Esophagus muscularis mucosa (tissue), 4 donors: Measurements from ENCODE around the gene PLPP2. TPM values are rescaled to one million over a fixed set of nuclear protein-coding genes. Genes with fewer than 3 reads are reported as not detected.

Source experiments
- DNase-seq: peaks from one replicate; pipeline ENCODE4 v3.0.0-alpha.2; 2017; ENCODE audit errors: extremely low spot score
- H3K27ac ChIP-seq, 4 donors: fragments of 200-600 bp; sonication (generic); replicated peaks in 1 of 4; 1 replicate in 3 of 4; 2 replicates in 1 of 4; pipeline ENCODE4 v1.5.1; 2016 to 2019; ENCODE audit warnings: mild to moderate bottlenecking in 1 of 4
- H3K27me3 ChIP-seq, 4 donors: fragments of 200-600 bp; sonication (generic); one replicate each; pipeline versions ENCODE4 v1.5.1 to v1.6.0; 2016 to 2019
- H3K36me3 ChIP-seq, 4 donors: fragments of 200-600 bp; sonication (generic); one replicate each; pipeline ENCODE4 v1.5.1; 2016 to 2019
- H3K4me1 ChIP-seq, 4 donors: fragments of 200-600 bp; sonication (generic); one replicate each; pipeline ENCODE4 v1.5.1; 2016 to 2019
- H3K4me3 ChIP-seq, 4 donors: fragments of 200-600 bp; sonication (generic); 1 replicate in 2 of 4; 2 replicates in 2 of 4; pipeline ENCODE4 v1.5.1; 2016 to 2019; ENCODE audit warnings: mild to moderate bottlenecking in 4 of 4, moderate library complexity in 1 of 4
- H3K9me3 ChIP-seq, 4 donors: fragments of 200-600 bp; sonication (generic); 1 replicate in 3 of 4; 2 replicates in 1 of 4; pipeline ENCODE4 v1.5.1; 2016 to 2019
- CTCF ChIP-seq, 3 experiments: fragments of 200-600 bp in 2 of 3; fragments of 450-650 bp in 1 of 3; sonication (generic) in 2 of 3; IDR thresholded peaks; one replicate each; pipeline ENCODE4 v1.5.1; 2017 to 2019; ENCODE audit warnings: antibody characterized with exemption in 3 of 3, mild to moderate bottlenecking in 2 of 3, moderate library complexity in 1 of 3
- EP300 ChIP-seq: sonication (generic); formaldehyde crosslinking; IDR thresholded peaks from one replicate; pipeline ENCODE4 v1.6.1; 2017; ENCODE audit warnings: antibody characterized with exemption
- POLR2A ChIP-seq: fragments of 450-650 bp; IDR thresholded peaks from one replicate; pipeline ENCODE4 v1.6.1; 2017; ENCODE audit warnings: antibody characterized with exemption, moderate library complexity, mild to moderate bottlenecking, low read depth
- POLR2AphosphoS5 ChIP-seq, 2 donors: sonication (generic); formaldehyde crosslinking; IDR thresholded peaks; one replicate each; pipeline ENCODE4 v1.6.1; 2017; ENCODE audit warnings: antibody characterized with exemption in 2 of 2
- WGBS: methylation state at CpG from one replicate; pipeline ENCODE4 v1.1.5; 2018; 5-methylcytosine and 5-hydroxymethylcytosine counted together
- intact Hi-C: fragments of 100-400 bp; cut with DNase I; formaldehyde crosslinking; loops from one replicate; pipeline ENCODE4 v1.15.1; 2023
- total RNA-seq, 4 donors: library from RNA; depleted of rRNA; stranded (reverse); fragments of >200 nt; gene quantifications; one replicate each; pipeline versions ENCODE4 v1.1.0 to v1.2.1, GENCODE V29; 2016

PLPP2 gene
- total RNA-seq, 4 donors from 2014 or later = 2.1 to 9.1 (median 5.0) TPM

- peaks cover 0 to 9% (median 0%) of the 10 kb centered on the region in 4 donors for H3K9me3 ChIP-seq
- H3K4me3 ChIP-seq = no peak overlapping the region
- H3K27me3 ChIP-seq = no peaks in the 10 kb centered on the region
- peaks cover 0 to 4% (median 1%) of the 10 kb centered on the region in 4 donors for H3K4me1 ChIP-seq
- no peak overlapping the region for H3K27ac ChIP-seq
- 97% methylated on average over 8 of the region's 8 CpGs for WGBS
- H3K36me3 ChIP-seq = peaks cover 69 to 86% (median 82%) of the 10 kb centered on the region in 4 donors
- DNase-seq = no peak
- intact Hi-C loops = no loop called here
- TF ChIP-seq EP300 (no peak), POLR2AphosphoS5 (IDR thresholded peaks at IDR 0.05) (no peak), POLR2A (no peak), CTCF (IDR thresholded peaks at IDR 0.05) (no peak)
Observed at GRCh38 chr19:330503-330902, 39.3 kb upstream of the PLPP2 start.

GRCh38 chr19:329876-330275 lies 38.7 kb upstream of the PLPP2 start:
- no peak for DNase-seq
- peaks cover 75 to 86% (median 82%) of the 10 kb centered on the region in 4 donors for H3K36me3 ChIP-seq
- no peak overlapping the region for H3K4me3 ChIP-seq
- no peaks in the 10 kb centered on the region for H3K27me3 ChIP-seq
- H3K4me1 ChIP-seq = peaks cover 0 to 5% (median 0%) of the 10 kb centered on the region in 4 donors
- TF ChIP-seq POLR2AphosphoS5 (IDR thresholded peaks at IDR 0.05) = no peak
- no peak overlapping the region for H3K27ac ChIP-seq
- 92% methylated on average over 7 of the region's 7 CpGs for WGBS
- H3K9me3 ChIP-seq = peaks cover 0 to 9% (median 0%) of the 10 kb centered on the region in 4 donors
- intact Hi-C loops = no loop called here

- Histone ChIP-seq H3K27ac (no peak overlapping the region), H3K4me3 (no peak overlapping the region), H3K9me3 (peaks cover 0 to 9% (median 0%) of the 10 kb centered on the region in 4 donors), H3K36me3 (peaks cover 65 to 92% (median 85%) of the 10 kb centered on the region in 4 donors), H3K27me3 (no peaks in the 10 kb centered on the region), H3K4me1 (peaks cover 0 to 5% (median 0%) of the 10 kb centered on the region in 4 donors)
- intact Hi-C loops = no loop called here
- TF ChIP-seq POLR2AphosphoS5 (IDR thresholded peaks at IDR 0.05) = no peak
- no peak for TF ChIP-seq POLR2A
- no peak for TF ChIP-seq EP300
- no peak for TF ChIP-seq CTCF (IDR thresholded peaks at IDR 0.05)
- no peak for DNase-seq
- 100% methylated on average over 4 of the region's 4 CpGs for WGBS
Observed at GRCh38 chr19:328025-328505, 36.9 kb upstream of the PLPP2 start.

GRCh38 chr19:327291-328024 lies 36.3 kb upstream of the PLPP2 start:
- H3K4me1 ChIP-seq = peaks cover 0 to 5% (median 0%) of the 10 kb centered on the region in 4 donors
- WGBS = 95% methylated on average over 17 of the region's 17 CpGs
- H3K9me3 ChIP-seq = peaks cover 0 to 9% (median 0%) of the 10 kb centered on the region in 4 donors
- peaks cover 65 to 98% (median 91%) of the 10 kb centered on the region in 4 donors for H3K36me3 ChIP-seq
- H3K27me3 ChIP-seq = no peaks in the 10 kb centered on the region
- no peak for TF ChIP-seq POLR2A
- no peak for TF ChIP-seq CTCF (IDR thresholded peaks at IDR 0.05)
- no peak for TF ChIP-seq POLR2AphosphoS5 (IDR thresholded peaks at IDR 0.05)
- TF ChIP-seq EP300 = no peak
- no peak overlapping the region for H3K27ac ChIP-seq
- intact Hi-C loops = no loop called here
- no peak overlapping the region for H3K4me3 ChIP-seq
- no peak for DNase-seq

- 94% methylated on average over 15 of the region's 15 CpGs for WGBS
- H3K4me1 ChIP-seq = peaks cover 0 to 5% (median 0%) of the 10 kb centered on the region in 4 donors
Observed at GRCh38 chr19:326871-327270, 35.7 kb upstream of the PLPP2 start.

More at GRCh38 chr19:326871-327270, 35.7 kb upstream of the PLPP2 start:
- intact Hi-C loops = no loop called here
- no peaks in the 10 kb centered on the region for H3K27me3 ChIP-seq
- H3K27ac ChIP-seq = no peak overlapping the region
- H3K9me3 ChIP-seq = peaks cover 0 to 9% (median 0%) of the 10 kb centered on the region in 4 donors
- no peak for DNase-seq
- H3K4me3 ChIP-seq = no peak overlapping the region
- peaks cover 65 to 100% (median 95%) of the 10 kb centered on the region in 4 donors for H3K36me3 ChIP-seq
- TF ChIP-seq POLR2AphosphoS5 (IDR thresholded peaks at IDR 0.05) = no peak
- no peak for TF ChIP-seq EP300
- no peak for TF ChIP-seq POLR2A
- no peak for TF ChIP-seq CTCF (IDR thresholded peaks at IDR 0.05)
